ENCODE results near the gene ROCK1.

- TF ChIP-seq CTCF (IDR thresholded peaks at IDR 0.05) (no peak), POLR2A (IDR thresholded peaks at IDR 0.05) (no peak)
Measured at GRCh38 chr18:21054252-21054821, 57.3 kb downstream of the ROCK1 start.
